Astrocyte of the cerebellum (primary cell): ENCODE results near the gene BRD2.

Experiments
- DNase-seq: peaks from one replicate; pipeline ENCODE4 v3.0.0-alpha.2; 2011; ENCODE audit warnings: low read depth
- H3K4me3 ChIP-seq: 2 replicates; pipeline ENCODE4 v1.5.1; 2011; ENCODE audit warnings: mild to moderate bottlenecking, low read depth, low read length, moderate library complexity
- CTCF ChIP-seq: IDR thresholded peaks from 2 replicates; pipeline ENCODE4 v1.5.1; 2012; ENCODE audit warnings: low read length, low read depth, moderate library complexity, mild to moderate bottlenecking; ENCODE audit errors: missing control alignments
- in situ Hi-C: cut with HindIII; loops from 2 replicates; pipeline ENCODE4 v1.10.0; 2017; ENCODE audit warnings: low sequenced_read_pairs

Gene BRD2

GRCh38 chr6:32964776-32965175 lies 3.6 kb upstream of the BRD2 start:
- no peak overlapping the region for H3K4me3 ChIP-seq
- in situ Hi-C loops, result no loop called here
- TF ChIP-seq CTCF, result no peak
- no peak for DNase-seq

GRCh38 chr6:32967151-32968091 lies 973 bp upstream of the BRD2 start:
- in situ Hi-C loops, result no loop called here
- H3K4me3 ChIP-seq, result peak overlapping the region; percentile 89
- peak; percentile 69 for TF ChIP-seq CTCF
- DNase-seq, result no peak

GRCh38 chr6:32968867-32969684 lies 682 bp downstream of the BRD2 start:
- H3K4me3 ChIP-seq, result peak overlapping the region; percentile 89
- TF ChIP-seq CTCF, result peak; percentile 40
- in situ Hi-C loops, result no loop called here
- peak; percentile 60 for DNase-seq

- peak; percentile 30 for TF ChIP-seq CTCF
- peak overlapping the region; percentile 89 for H3K4me3 ChIP-seq
- in situ Hi-C loops, result loop anchor here (10.0 kb wide), 1 partner anchor 125 kb away; the partner anchor contains the start of gene PSMB8
- DNase-seq, result peak; percentile 71
Measured at GRCh38 chr6:32969685-32970412, 1.5 kb downstream of the BRD2 start.

- peak; percentile 67 for DNase-seq
- in situ Hi-C loops, result loop anchor here (10.0 kb wide), 1 partner anchor 126 kb away; the partner anchor contains the start of gene PSMB8
- TF ChIP-seq CTCF, result no peak
- H3K4me3 ChIP-seq, result peak overlapping the region; percentile 89
Measured at GRCh38 chr6:32970413-32971241, 2.2 kb downstream of the BRD2 start.
